HL-60/S4 (cell line): ENCODE data around the gene TNRC6C.

Experiments used
- in situ Hi-C: fragments of 300-500 bp; cut with MboI; formaldehyde crosslinking; loops from 2 replicates; pipeline ENCODE4 v1.14.3; 2022; ENCODE audit warnings: low sequenced_read_pairs

The TNRC6C gene

DNA sequence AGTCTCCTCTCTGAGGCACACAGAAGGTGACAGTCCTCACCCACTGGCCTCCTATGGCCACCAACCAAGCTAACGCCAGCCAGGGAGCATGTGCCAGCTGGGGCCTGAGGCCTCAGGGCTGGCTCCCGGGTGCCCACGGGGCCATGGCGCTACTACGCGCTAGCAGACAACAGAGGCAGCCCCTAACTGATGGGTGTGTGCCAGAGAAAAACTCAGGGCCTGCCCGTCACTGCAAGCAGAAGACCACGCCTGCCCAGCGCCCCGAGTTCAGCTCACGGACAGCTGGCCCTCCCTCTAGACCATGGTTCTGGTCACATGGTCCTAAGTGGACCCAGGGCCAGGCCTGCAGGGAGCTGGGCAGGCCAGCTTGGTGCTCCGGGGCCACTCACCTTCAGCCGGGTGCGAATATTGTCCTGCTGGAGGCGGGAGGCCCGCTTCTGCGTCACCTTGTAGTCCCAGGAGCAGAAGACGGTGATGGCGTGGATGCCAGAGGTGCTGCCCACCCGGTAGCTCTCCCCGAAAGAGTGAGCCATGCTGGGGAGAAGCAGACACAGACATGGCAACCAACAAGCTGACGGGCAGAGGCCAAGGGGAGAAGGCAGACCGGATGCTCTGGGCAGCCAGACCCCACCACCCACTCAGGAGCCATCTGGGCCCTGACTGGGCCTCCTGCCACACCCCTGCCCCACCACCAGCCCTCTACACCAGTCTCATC is 163.9 kb downstream of the TNRC6C start:
- in situ Hi-C loops: no loop called here

- in situ Hi-C loops: no loop called here
These were observed 164.4 kb downstream of the TNRC6C start for GRCh38 chr17:78122931-78123249.

GRCh38 chr17:78123258-78123929 is 164.9 kb downstream of the TNRC6C start:
- in situ Hi-C loops: no loop called here

GRCh38 chr17:78124081-78124835 is 165.8 kb downstream of the TNRC6C start:
- in situ Hi-C loops: no loop called here

GRCh38 chr17:78124836-78125137 is 166.3 kb downstream of the TNRC6C start:
- in situ Hi-C loops: no loop called here

DNA sequence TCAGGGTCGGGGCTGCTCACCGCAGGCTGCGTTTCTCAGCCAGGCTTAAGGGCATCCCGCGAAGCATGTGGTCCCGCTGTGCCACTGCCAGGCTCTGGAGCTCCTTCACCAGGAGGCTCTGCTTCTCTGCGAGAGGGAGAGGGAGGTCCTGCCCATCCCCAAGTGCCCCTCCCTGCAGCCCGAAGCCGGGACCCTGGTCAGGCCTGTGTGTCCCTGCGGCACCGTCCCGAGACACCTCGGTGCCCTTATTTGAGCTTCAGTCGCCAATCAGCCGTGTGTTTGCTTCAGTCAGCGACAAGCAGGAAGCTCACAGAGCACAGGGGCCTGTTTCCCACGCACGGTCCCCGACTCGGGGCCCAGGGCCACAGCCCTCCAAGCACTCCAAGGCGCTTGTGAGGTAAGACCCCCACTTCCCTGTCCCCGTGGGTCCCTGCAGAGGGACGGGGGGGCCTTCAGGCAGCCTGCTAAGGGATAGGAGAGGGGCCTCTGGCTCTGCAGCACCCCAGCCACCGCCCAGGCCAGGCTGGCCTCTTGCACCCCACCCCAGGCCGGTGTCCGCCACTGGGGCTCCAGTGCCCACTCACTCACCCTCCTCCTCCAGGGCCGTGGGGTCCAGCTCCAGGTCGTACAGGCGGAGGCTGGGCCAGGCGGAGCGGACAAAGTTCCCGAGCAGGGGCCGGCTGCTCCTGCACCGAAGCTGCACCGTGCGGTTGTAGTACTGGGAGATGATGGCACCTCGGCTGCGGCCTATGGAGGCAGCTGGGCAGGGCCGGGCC is 166.8 kb downstream of the TNRC6C start:
- in situ Hi-C loops: no loop called here

GRCh38 chr17:78125976-78126894 is 167.7 kb downstream of the TNRC6C start:
- in situ Hi-C loops: no loop called here

DNA sequence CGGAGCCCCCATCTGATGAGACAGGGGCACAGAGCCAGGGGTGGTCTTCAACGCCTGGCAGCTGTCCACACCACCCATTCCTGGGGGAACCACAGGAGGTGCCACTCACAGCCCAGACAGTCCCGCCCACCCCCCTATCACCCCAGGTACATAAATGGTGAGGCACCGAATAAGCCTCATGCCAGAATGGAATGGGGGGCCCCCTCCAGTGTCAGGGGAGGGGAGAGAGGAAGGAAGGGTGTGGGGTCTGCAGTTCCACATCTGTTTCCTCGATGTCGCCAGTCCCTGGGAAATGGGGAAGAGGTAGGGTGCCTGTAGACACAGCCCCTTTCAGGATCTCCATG is 168.4 kb downstream of the TNRC6C start:
- in situ Hi-C loops: no loop called here

DNA sequence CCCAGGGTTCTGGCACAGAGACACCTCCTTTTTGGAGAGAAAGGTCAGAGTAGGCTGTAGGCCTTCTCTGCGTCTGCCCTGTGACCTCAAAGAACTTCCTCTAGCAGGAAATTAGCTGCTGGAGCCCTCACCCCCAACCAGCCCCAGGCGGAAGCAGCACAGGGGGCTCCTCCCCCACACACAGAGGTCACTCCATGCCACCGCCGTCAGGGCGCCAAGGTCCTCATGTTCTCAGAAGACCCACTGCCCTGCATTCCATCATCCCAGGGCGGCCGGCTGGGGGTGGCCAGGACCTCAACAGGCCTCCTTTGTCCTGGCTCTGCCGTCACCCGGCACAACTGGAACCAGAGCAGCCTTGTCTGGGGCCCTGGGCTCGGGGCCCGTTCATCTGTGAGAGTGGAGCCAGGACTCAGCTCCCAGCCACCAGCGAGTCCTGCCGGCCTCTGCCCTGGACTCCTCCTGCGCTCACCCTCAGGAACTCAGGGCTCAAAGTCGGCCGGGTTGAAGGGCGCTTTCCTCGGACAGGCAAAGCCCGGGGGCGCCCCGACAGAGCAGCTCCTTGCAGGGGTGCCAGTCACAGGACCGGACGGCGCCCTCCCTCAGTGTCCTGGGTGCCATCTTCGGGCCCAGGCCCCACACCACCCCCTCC is 168.9 kb downstream of the TNRC6C start:
- in situ Hi-C loops: no loop called here

- in situ Hi-C loops: no loop called here
These were observed 169.5 kb downstream of the TNRC6C start for GRCh38 chr17:78127888-78128550.

DNA sequence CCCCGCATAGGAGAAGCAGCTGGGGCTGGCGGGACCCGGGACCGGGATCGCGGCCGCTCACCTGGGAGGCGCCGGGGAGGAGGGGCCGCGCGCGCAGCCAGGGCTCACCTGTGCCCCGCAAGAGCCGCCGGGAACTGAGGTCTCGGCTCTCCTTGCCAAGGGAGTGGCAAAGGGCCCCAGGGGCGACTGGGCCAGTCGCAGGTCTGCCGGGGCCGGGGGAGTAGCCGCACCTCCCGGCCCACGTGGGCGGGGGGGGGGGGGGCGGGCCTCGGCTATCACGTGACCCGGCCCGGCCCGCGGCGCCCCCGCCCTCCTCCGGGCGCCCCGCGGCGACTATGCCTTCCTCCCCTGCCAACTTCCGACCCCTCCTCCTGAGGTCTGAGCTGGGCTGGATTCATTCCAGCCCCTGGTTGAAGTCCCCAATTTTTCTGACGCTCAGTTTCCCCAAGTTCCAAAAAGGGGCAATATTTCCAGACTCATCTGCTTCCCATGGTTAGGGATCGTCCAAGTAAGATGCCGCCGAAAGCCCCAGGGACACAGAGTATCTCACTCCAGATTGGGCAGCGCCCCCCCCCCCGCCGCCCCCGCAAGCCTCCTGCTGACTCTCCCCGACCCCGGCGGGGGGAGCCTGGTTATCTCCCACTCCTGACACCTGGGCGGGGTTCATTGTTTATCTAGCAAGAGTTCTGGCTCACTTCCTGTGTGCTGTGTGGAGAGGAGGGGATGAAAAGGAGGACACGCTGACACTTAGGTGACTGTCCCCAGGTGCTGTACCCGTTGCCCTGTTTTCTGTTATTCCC is 170.2 kb downstream of the TNRC6C start, which contains the start of gene TMC6:
Gene TMC6 (minus strand): TSS at position 205 of the 800 bp plus-strand sequence. CDS start 1,923 bp downstream, outside the sequence.
- in situ Hi-C loops: no loop called here

- in situ Hi-C loops: no loop called here
These were observed 171.0 kb downstream of the TNRC6C start for GRCh38 chr17:78129351-78130089.

- in situ Hi-C loops: no loop called here
These were observed 171.6 kb downstream of the TNRC6C start for GRCh38 chr17:78130090-78130436.

- in situ Hi-C loops: no loop called here
These were observed 172.1 kb downstream of the TNRC6C start, which contains the start of gene TMC8 for GRCh38 chr17:78130437-78131101. TSS of gene TMC8 (plus strand) at chr17:78130771. CDS start at chr17:78131589, 818 bp downstream.

GRCh38 chr17:78131172-78132083 is 172.9 kb downstream of the TNRC6C start:
- in situ Hi-C loops: no loop called here

- in situ Hi-C loops: no loop called here
These were observed 173.7 kb downstream of the TNRC6C start for GRCh38 chr17:78132084-78132676.
